Hepatocyte (in vitro differentiated cells): Measurements from ENCODE around the gene PALLD.

Experiments
- CTCF ChIP-seq: fragments of 200-600 bp; sonication (generic); IDR thresholded peaks from 2 replicates; pipeline ENCODE4 v1.5.1; 2016; ENCODE audit warnings: antibody characterized with exemption, mild to moderate bottlenecking; ENCODE audit not compliant: poor library complexity
- EZH2 ChIP-seq: fragments of 200-600 bp; sonication (generic); IDR thresholded peaks from 2 replicates; pipeline ENCODE4 v1.6.1; 2016; ENCODE audit warnings: antibody characterized with exemption, mild to moderate bottlenecking, borderline replicate concordance

- TF ChIP-seq CTCF (no peak), EZH2 (no peak)
These were observed 367.1 kb downstream of the PALLD start for GRCh38 chr4:168863719-168864647.
